ENCODE data around the gene GALNS. TPM values are rescaled to one million over a fixed set of nuclear protein-coding genes. Genes with fewer than 3 reads are reported as not detected.

The GALNS gene
- total and polyA plus RNA-seq, 2 experiments from 2014 or later: 19.6 to 53.5 TPM

GRCh38 chr16:88866151-88866920 lies 9.6 kb upstream of the GALNS start, which contains the start of gene PABPN1L:
Gene PABPN1L, minus strand, starts transcription at chr16:88866660. Its CDS starts 54 bp downstream, at chr16:88866606.
- Histone ChIP-seq H3K9me3 (ENCODE audit: low read depth) (no peaks in the 10 kb centered on the region), H3K36me3 (replicated peaks; ENCODE audit: insufficient read depth, low read depth) (no peaks in the 10 kb centered on the region), H3K27ac (no peak within 1 kb of the TSS), H3K4me2 (no peak within 1 kb of the TSS), H3K4me3 (no peak within 1 kb of the TSS), H3K27me3 (no peaks in the 10 kb centered on the region), H3K9me2 (replicated peaks; ENCODE audit: insufficient read depth) (no peaks in the 10 kb centered on the region), H4K20me1 (ENCODE audit: insufficient read depth, poor library complexity, severe bottlenecking) (no peaks in the 10 kb centered on the region), H3K4me1 (ENCODE audit: insufficient read depth) (no peaks in the 10 kb centered on the region), H3K79me2 (no peaks in the 10 kb centered on the region), H2AFZ (no peak within 1 kb of the TSS)
- TF ChIP-seq EZH2 (IDR thresholded peaks at IDR 0.05; ENCODE audit: borderline replicate concordance) (no peak), EZH2phosphoT487 (IDR thresholded peaks at IDR 0.05; ENCODE audit: low read depth, severe bottlenecking, unreplicated experiment) (no peak), CTCF (IDR thresholded peaks at IDR 0.05; ENCODE audit: poor library complexity) (no peak)
- 78% methylated on average over 17 of the region's 20 CpGs for WGBS (ENCODE audit: low lambda C conversion rate, missing lambda C conversion rate)
- no peak for DNase-seq (ENCODE audit: low spot score)

DNA sequence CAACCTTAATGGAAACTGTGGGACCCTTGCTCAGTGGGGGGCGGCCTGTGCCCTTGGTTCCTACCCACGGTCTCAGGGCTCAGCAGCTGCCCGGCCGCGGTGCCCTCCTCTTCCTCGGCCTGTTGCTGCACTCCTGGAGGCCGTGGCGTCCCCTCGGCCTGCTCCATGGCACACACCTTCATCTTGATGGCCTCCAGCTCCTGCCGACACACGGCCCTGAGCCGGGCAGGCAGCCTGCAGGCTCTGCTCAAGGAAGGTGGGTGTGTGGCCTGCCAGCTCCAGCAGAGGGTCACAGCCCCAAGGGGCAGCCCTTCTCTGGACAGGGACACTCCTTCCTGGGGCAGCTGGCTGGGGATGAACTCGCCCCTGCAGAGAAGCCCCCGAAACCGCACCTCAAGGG lies 9.0 kb upstream of the GALNS start:
- H3K4me3 ChIP-seq: no peak overlapping the region
- no peak overlapping the region for H3K4me2 ChIP-seq
- H2AFZ ChIP-seq: no peak overlapping the region
- H3K4me1 ChIP-seq (ENCODE audit: insufficient read depth): no peaks in the 10 kb centered on the region
- H3K36me3 ChIP-seq (replicated peaks; ENCODE audit: insufficient read depth, low read depth): no peaks in the 10 kb centered on the region
- WGBS (ENCODE audit: low lambda C conversion rate, missing lambda C conversion rate): 90% methylated on average over 15 of the region's 15 CpGs
- DNase-seq (ENCODE audit: low spot score): no peak
- H3K27ac ChIP-seq: no peak overlapping the region
- no peaks in the 10 kb centered on the region for H4K20me1 ChIP-seq (ENCODE audit: insufficient read depth, poor library complexity, severe bottlenecking)
- TF ChIP-seq EZH2 (IDR thresholded peaks at IDR 0.05; ENCODE audit: borderline replicate concordance) (no peak), CTCF (IDR thresholded peaks at IDR 0.05; ENCODE audit: poor library complexity) (no peak), EZH2phosphoT487 (IDR thresholded peaks at IDR 0.05; ENCODE audit: low read depth, severe bottlenecking, unreplicated experiment) (no peak)
- H3K27me3 ChIP-seq: no peaks in the 10 kb centered on the region
- no peaks in the 10 kb centered on the region for H3K9me2 ChIP-seq (replicated peaks; ENCODE audit: insufficient read depth)
- no peaks in the 10 kb centered on the region for H3K9me3 ChIP-seq (ENCODE audit: low read depth)
- H3K79me2 ChIP-seq: no peaks in the 10 kb centered on the region

DNA sequence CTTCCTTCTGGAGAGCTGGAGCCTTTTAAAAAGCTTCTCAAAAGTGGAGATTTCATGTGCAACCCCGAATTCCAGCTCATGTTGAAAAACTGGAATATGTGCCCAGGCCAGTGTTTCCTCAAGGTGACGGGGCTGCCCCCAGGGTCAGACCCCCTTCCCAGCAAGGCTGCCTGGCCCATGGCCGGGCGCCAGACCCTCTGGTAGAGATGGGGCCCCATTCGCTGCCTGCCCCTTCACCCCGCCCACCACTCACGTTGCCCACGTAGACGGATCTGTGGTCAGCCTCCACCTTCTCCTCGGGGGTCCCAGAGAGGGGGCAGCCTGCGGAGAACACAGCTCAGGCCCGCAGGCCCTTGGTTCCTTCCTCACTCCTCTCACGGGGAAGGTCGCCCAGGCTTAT lies 8.6 kb upstream of the GALNS start:
- WGBS (ENCODE audit: low lambda C conversion rate, missing lambda C conversion rate): 87% methylated on average over 11 of the region's 14 CpGs
- Histone ChIP-seq H3K27me3 (no peaks in the 10 kb centered on the region), H3K36me3 (replicated peaks; ENCODE audit: insufficient read depth, low read depth) (no peaks in the 10 kb centered on the region), H3K4me3 (no peak overlapping the region), H3K9me3 (ENCODE audit: low read depth) (no peaks in the 10 kb centered on the region), H3K9me2 (replicated peaks; ENCODE audit: insufficient read depth) (no peaks in the 10 kb centered on the region), H3K27ac (no peak overlapping the region), H4K20me1 (ENCODE audit: insufficient read depth, poor library complexity, severe bottlenecking) (no peaks in the 10 kb centered on the region), H2AFZ (no peak overlapping the region), H3K4me1 (ENCODE audit: insufficient read depth) (no peaks in the 10 kb centered on the region), H3K4me2 (no peak overlapping the region), H3K79me2 (no peaks in the 10 kb centered on the region)
- no peak for DNase-seq (ENCODE audit: low spot score)
- TF ChIP-seq CTCF (IDR thresholded peaks at IDR 0.05; ENCODE audit: poor library complexity) (no peak), EZH2 (IDR thresholded peaks at IDR 0.05; ENCODE audit: borderline replicate concordance) (no peak), EZH2phosphoT487 (IDR thresholded peaks at IDR 0.05; ENCODE audit: low read depth, severe bottlenecking, unreplicated experiment) (no peak)
